ENCODE data around the gene PPP4R2.

DNA sequence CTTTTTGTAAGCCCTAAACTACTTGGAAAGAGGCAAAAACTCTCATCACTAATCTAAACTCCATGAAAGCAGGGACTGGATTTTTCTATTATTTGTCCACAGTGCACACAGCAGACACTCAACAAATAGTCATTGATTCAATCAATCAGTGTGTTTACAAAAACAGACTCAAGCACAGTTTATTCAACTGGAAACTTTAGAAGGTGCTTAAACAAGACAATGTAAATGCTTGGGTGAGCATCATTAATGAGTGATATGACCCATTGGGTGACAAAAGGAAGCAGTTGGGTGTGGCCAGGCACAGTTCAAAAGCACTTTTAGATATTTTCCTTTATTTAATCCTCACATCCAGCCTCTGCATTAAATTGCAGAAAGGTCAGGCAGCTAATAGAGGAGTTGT lies 32.0 kb upstream of the PPP4R2 start:
- TF ChIP-seq CTCF (IDR thresholded peaks at IDR 0.05 in 8 of 11, conservative IDR thresholded peaks at IDR 0.05 in 3 of 11) (no peak), POLR2A (IDR thresholded peaks at IDR 0.05) (no peak), POLR2AphosphoS5 (IDR thresholded peaks at IDR 0.05) (no peak)
